Measurements from ENCODE around the gene TRAPPC5. TPM values are rescaled to one million over a fixed set of nuclear protein-coding genes. Genes with fewer than 3 reads are reported as not detected.
A peak's percentile ranks its signal among the peaks of the same experiment; 100 is the strongest.

Gene TRAPPC5
- total and polyA plus RNA-seq, 4 experiments from 2014 or later, result 60.7 to 153 (median 103) TPM

- intact Hi-C loops (cut with micrococcal nuclease), result no loop called here
- Mint-ChIP-seq H3K4me1 (peaks cover 0 to 4% (median 3%) of the 10 kb centered on the region in 4 donors), H3K27me3 (no peaks in the 10 kb centered on the region), H3K36me3 (no peaks in the 10 kb centered on the region), H3K9me3 (peaks cover 0 to 12% (median 3%) of the 10 kb centered on the region in 8 donors), H3K27ac (peak overlapping the region in 1 of 7 donors; percentile 6), H3K4me3 (no peak overlapping the region)
- POLR2A ChIA-PET (ENCODE audit: partially characterized antibody), result interaction anchor here (1.9 kb wide), 1 partner anchor 11 kb away, joined by 3 read pairs; no protein-coding TSS in a partner anchor
- H3K36me3 ChIP-seq (ENCODE audit: insufficient read depth, low read length), result no peaks in the 10 kb centered on the region
- CTCF ChIA-PET (ENCODE audit: partially characterized antibody), result no interaction called here
- DNase-seq, result no peak
- no peak overlapping the region for H3K27ac ChIP-seq (ENCODE audit: low read depth, low read length)
- peaks cover 5% of the 10 kb centered on the region for H3K4me1 ChIP-seq (ENCODE audit: insufficient read depth, low read length)
- no peaks in the 10 kb centered on the region for H3K9me3 ChIP-seq (ENCODE audit: control insufficient read depth in 1 of 2, low read length in 2 of 2)
- H3K4me3 ChIP-seq (ENCODE audit: low read length in 2 of 2), result no peak overlapping the region
- H3K27me3 ChIP-seq (ENCODE audit: insufficient read depth, low read length), result no peaks in the 10 kb centered on the region
Measured at GRCh38 chr19:7716762-7717161, 36.1 kb downstream of the TRAPPC5 start.

GRCh38 chr19:7718668-7719067, 38.0 kb downstream of the TRAPPC5 start:
- Mint-ChIP-seq H3K4me3 (no peak overlapping the region), H3K27me3 (peaks cover 0 to 1% of the 10 kb centered on the region in 2 donors), H3K36me3 (no peaks in the 10 kb centered on the region), H3K9me3 (peaks cover 0 to 12% (median 3%) of the 10 kb centered on the region in 8 donors), H3K27ac (peak overlapping the region in 1 of 7 donors; percentile 46), H3K4me1 (peaks cover 0 to 4% (median 4%) of the 10 kb centered on the region in 4 donors)
- intact Hi-C loops (cut with micrococcal nuclease), result no loop called here
- Histone ChIP-seq H3K4me3 (ENCODE audit: low read length in 2 of 2) (no peak overlapping the region), H3K27ac (ENCODE audit: low read depth, low read length) (no peak overlapping the region), H3K27me3 (ENCODE audit: insufficient read depth, low read length) (no peaks in the 10 kb centered on the region), H3K36me3 (ENCODE audit: insufficient read depth, low read length) (no peaks in the 10 kb centered on the region), H3K4me1 (ENCODE audit: insufficient read depth, low read length) (peaks cover 5% of the 10 kb centered on the region), H3K9me3 (ENCODE audit: control insufficient read depth in 1 of 2, low read length in 2 of 2) (no peaks in the 10 kb centered on the region)
- POLR2A ChIA-PET (ENCODE audit: partially characterized antibody), result interaction anchor here (1.1 kb wide), 1 partner anchor 13 kb away, joined by 3 read pairs; no protein-coding TSS in a partner anchor
- no peak for DNase-seq
- CTCF ChIA-PET (ENCODE audit: partially characterized antibody), result no interaction called here

- Mint-ChIP-seq H3K9me3 (peaks cover 0 to 12% (median 3%) of the 10 kb centered on the region in 8 donors), H3K36me3 (no peaks in the 10 kb centered on the region), H3K27ac (no peak overlapping the region), H3K4me1 (peaks cover 0 to 4% (median under 1%) of the 10 kb centered on the region in 4 donors), H3K4me3 (no peak overlapping the region), H3K27me3 (peaks cover 0 to 3% of the 10 kb centered on the region in 2 donors)
- Histone ChIP-seq H3K27ac (ENCODE audit: low read depth, low read length) (no peak overlapping the region), H3K36me3 (ENCODE audit: insufficient read depth, low read length) (no peaks in the 10 kb centered on the region), H3K9me3 (ENCODE audit: control insufficient read depth in 1 of 2, low read length in 2 of 2) (no peaks in the 10 kb centered on the region), H3K4me3 (ENCODE audit: low read length in 2 of 2) (no peak overlapping the region), H3K27me3 (ENCODE audit: insufficient read depth, low read length) (no peaks in the 10 kb centered on the region), H3K4me1 (ENCODE audit: insufficient read depth, low read length) (peaks cover 5% of the 10 kb centered on the region)
- POLR2A ChIA-PET (ENCODE audit: partially characterized antibody), result no interaction called here
- intact Hi-C loops (cut with micrococcal nuclease), result no loop called here
- no peak for DNase-seq
- CTCF ChIA-PET (ENCODE audit: partially characterized antibody), result no interaction called here
Measured at GRCh38 chr19:7720351-7720750, 39.7 kb downstream of the TRAPPC5 start.

GRCh38 chr19:7722231-7722651, 41.6 kb downstream of the TRAPPC5 start:
- H3K36me3 Mint-ChIP-seq, result no peaks in the 10 kb centered on the region
- no peak for DNase-seq
- H3K27ac ChIP-seq (ENCODE audit: low read depth, low read length), result no peak overlapping the region
- no peak overlapping the region for H3K4me3 Mint-ChIP-seq
- peaks cover 0 to 1% (median 0%) of the 10 kb centered on the region in 4 donors for H3K4me1 Mint-ChIP-seq
- no peak overlapping the region for H3K27ac Mint-ChIP-seq
- no peaks in the 10 kb centered on the region for H3K36me3 ChIP-seq (ENCODE audit: insufficient read depth, low read length)
- peaks cover 0 to 7% (median 0%) of the 10 kb centered on the region in 8 donors for H3K9me3 Mint-ChIP-seq
- intact Hi-C loops (cut with micrococcal nuclease), result no loop called here
- POLR2A ChIA-PET (ENCODE audit: partially characterized antibody), result no interaction called here
- CTCF ChIA-PET (ENCODE audit: partially characterized antibody), result interaction anchor here (0.8 to 1.0 kb wide), 2 partner anchors 16 to 67 kb away, joined by 3 read pairs; no protein-coding TSS in a partner anchor
- H3K27me3 Mint-ChIP-seq, result peaks cover under 1 to 4% of the 10 kb centered on the region in 2 donors
- H3K9me3 ChIP-seq (ENCODE audit: control insufficient read depth in 1 of 2, low read length in 2 of 2), result no peaks in the 10 kb centered on the region
- no peaks in the 10 kb centered on the region for H3K27me3 ChIP-seq (ENCODE audit: insufficient read depth, low read length)
- peaks cover 5% of the 10 kb centered on the region for H3K4me1 ChIP-seq (ENCODE audit: insufficient read depth, low read length)
- H3K4me3 ChIP-seq (ENCODE audit: low read length in 2 of 2), result no peak overlapping the region

DNA sequence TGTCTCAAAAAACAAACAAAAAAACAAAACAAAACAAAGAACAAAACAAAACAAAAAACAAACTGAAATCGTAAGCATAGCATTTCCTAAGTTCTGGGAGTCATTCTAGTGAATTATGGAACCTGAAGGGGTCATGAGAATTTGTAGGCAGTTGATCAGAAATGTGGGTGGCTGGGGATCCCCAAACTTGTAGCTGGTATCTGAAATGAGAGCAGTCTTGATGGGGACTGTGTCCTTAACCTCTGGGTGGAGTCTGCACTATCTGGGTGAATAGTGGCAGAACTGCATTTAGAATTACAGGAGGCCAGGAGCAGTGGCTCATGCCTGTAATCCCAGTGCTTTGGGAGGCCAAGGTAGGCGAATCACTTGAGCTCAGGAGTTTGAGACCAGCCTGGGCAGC, 45.2 kb downstream of the TRAPPC5 start:
- Mint-ChIP-seq H3K27ac (no peak overlapping the region), H3K9me3 (peaks cover 0 to 2% (median 0%) of the 10 kb centered on the region in 8 donors), H3K36me3 (no peaks in the 10 kb centered on the region), H3K4me1 (peaks cover 4 to 17% (median 12%) of the 10 kb centered on the region in 4 donors), H3K27me3 (peaks cover 28 to 32% of the 10 kb centered on the region in 2 donors), H3K4me3 (no peak overlapping the region)
- Histone ChIP-seq H3K9me3 (ENCODE audit: control insufficient read depth in 1 of 2, low read length in 2 of 2) (no peaks in the 10 kb centered on the region), H3K27me3 (ENCODE audit: insufficient read depth, low read length) (peaks cover 21% of the 10 kb centered on the region), H3K36me3 (ENCODE audit: insufficient read depth, low read length) (no peaks in the 10 kb centered on the region), H3K4me3 (ENCODE audit: low read length in 2 of 2) (no peak overlapping the region), H3K27ac (ENCODE audit: low read depth, low read length) (no peak overlapping the region), H3K4me1 (ENCODE audit: insufficient read depth, low read length) (peaks cover 17% of the 10 kb centered on the region)
- no peak for DNase-seq
- ChIA-PET POLR2A (ENCODE audit: partially characterized antibody) (no interaction called here), CTCF (ENCODE audit: partially characterized antibody) (interaction anchor here (1.2 kb wide), 1 partner anchor 45 kb away, joined by 3 read pairs; the partner anchor contains the start of gene TRAPPC5)
- intact Hi-C loops (cut with micrococcal nuclease), result no loop called here

GRCh38 chr19:7729211-7729610, 48.6 kb downstream of the TRAPPC5 start:
- H3K27ac ChIP-seq (ENCODE audit: low read depth, low read length), result no peak overlapping the region
- intact Hi-C loops (cut with micrococcal nuclease), result no loop called here
- ChIA-PET POLR2A (ENCODE audit: partially characterized antibody) (interaction anchor here (1.0 kb wide), 1 partner anchor 100 kb away, joined by 3 read pairs; the partner anchor contains the start of genes PET100 and XAB2), CTCF (ENCODE audit: partially characterized antibody) (interaction anchor here (0.6 kb wide), 1 partner anchor 48 kb away, joined by 3 read pairs; the partner anchor contains the start of gene TRAPPC5)
- peaks cover 33 to 34% of the 10 kb centered on the region in 2 donors for H3K27me3 Mint-ChIP-seq
- H3K4me1 Mint-ChIP-seq, result peaks cover 2 to 17% (median 12%) of the 10 kb centered on the region in 4 donors
- peaks cover 21% of the 10 kb centered on the region for H3K27me3 ChIP-seq (ENCODE audit: insufficient read depth, low read length)
- H3K4me3 Mint-ChIP-seq, result peak overlapping the region in 2 of 8 donors; percentile 34 to 49
- peaks cover 0 to 2% (median 0%) of the 10 kb centered on the region in 8 donors for H3K9me3 Mint-ChIP-seq
- no peaks in the 10 kb centered on the region for H3K36me3 Mint-ChIP-seq
- no peak overlapping the region for H3K27ac Mint-ChIP-seq
- no peak overlapping the region for H3K4me3 ChIP-seq (ENCODE audit: low read length in 2 of 2)
- no peaks in the 10 kb centered on the region for H3K9me3 ChIP-seq (ENCODE audit: control insufficient read depth in 1 of 2, low read length in 2 of 2)
- H3K36me3 ChIP-seq (ENCODE audit: insufficient read depth, low read length), result no peaks in the 10 kb centered on the region
- peaks cover 17% of the 10 kb centered on the region for H3K4me1 ChIP-seq (ENCODE audit: insufficient read depth, low read length)
- DNase-seq, result no peak

DNA sequence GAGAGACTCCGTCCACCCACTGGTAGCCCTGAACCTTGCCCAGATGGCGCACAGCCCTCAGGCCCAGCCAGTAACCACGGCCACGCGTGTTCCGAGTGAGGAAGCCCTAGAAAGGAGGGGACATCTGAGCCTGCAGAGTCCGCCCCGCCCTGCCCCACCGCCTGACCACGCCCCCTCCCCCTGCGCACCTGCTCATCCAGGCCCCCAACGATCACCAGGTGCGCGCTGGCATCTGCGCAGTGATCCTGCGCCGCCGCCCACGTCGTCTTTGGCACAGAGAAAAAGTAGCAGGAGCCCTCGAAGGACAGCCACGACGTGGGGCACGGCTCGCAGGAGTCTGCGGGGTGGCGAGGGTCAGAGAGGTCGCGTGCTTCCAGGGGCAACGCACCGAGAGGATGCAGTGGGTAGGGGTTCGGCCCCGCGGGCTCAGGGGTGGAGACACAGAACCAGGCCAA, 49.2 kb downstream of the TRAPPC5 start:
- POLR2A ChIA-PET (ENCODE audit: partially characterized antibody), result no interaction called here
- Mint-ChIP-seq H3K36me3 (no peaks in the 10 kb centered on the region), H3K4me3 (peak overlapping the region in 5 of 8 donors; percentile 6 to 75 (median 35)), H3K4me1 (peaks cover 2 to 17% (median 12%) of the 10 kb centered on the region in 4 donors), H3K27ac (no peak overlapping the region), H3K27me3 (peaks cover 33 to 36% of the 10 kb centered on the region in 2 donors), H3K9me3 (peaks cover 0 to 2% (median 0%) of the 10 kb centered on the region in 8 donors)
- H3K36me3 ChIP-seq (ENCODE audit: insufficient read depth, low read length), result no peaks in the 10 kb centered on the region
- intact Hi-C loops (cut with micrococcal nuclease), result no loop called here
- peaks cover 21% of the 10 kb centered on the region for H3K27me3 ChIP-seq (ENCODE audit: insufficient read depth, low read length)
- CTCF ChIA-PET (ENCODE audit: partially characterized antibody), result no interaction called here
- no peaks in the 10 kb centered on the region for H3K9me3 ChIP-seq (ENCODE audit: control insufficient read depth in 1 of 2, low read length in 2 of 2)
- H3K4me1 ChIP-seq (ENCODE audit: insufficient read depth, low read length), result peaks cover 17% of the 10 kb centered on the region
- H3K4me3 ChIP-seq (ENCODE audit: low read length in 2 of 2), result no peak overlapping the region
- no peak overlapping the region for H3K27ac ChIP-seq (ENCODE audit: low read depth, low read length)
- no peak for DNase-seq

All from CD4-positive, alpha-beta memory T cell (primary cell).